HPDE6-E6E7 (cell line): ENCODE data around the gene EFL1.
A peak's percentile ranks its signal among the peaks of the same experiment; 100 is the strongest.

Experiments
- DNase-seq: peaks from one replicate; pipeline ENCODE4 v3.0.0; 2011; ENCODE audit warnings: missing footprints; ENCODE audit errors: extremely low spot score

The EFL1 gene

GRCh38 chr15:82124331-82125263 is 137.9 kb downstream of the EFL1 start:
- no peak for DNase-seq

- peak; percentile 90 for DNase-seq
Observed at GRCh38 chr15:82122746-82123400, 139.7 kb downstream of the EFL1 start.

- DNase-seq = no peak
Observed at GRCh38 chr15:82118040-82118439, 144.5 kb downstream of the EFL1 start.

- no peak for DNase-seq
Observed at GRCh38 chr15:82117296-82117695, 145.2 kb downstream of the EFL1 start.

- no peak for DNase-seq
Observed at GRCh38 chr15:82114660-82115059, 147.9 kb downstream of the EFL1 start.

GRCh38 chr15:82113106-82113715 is 149.3 kb downstream of the EFL1 start:
- DNase-seq = no peak

- no peak for DNase-seq
Observed at GRCh38 chr15:82111918-82112317, 150.6 kb downstream of the EFL1 start.

GRCh38 chr15:82110144-82110543 is 152.4 kb downstream of the EFL1 start:
- no peak for DNase-seq

GRCh38 chr15:82108489-82109078 is 153.9 kb downstream of the EFL1 start:
- DNase-seq = peak; percentile 67

GRCh38 chr15:82106679-82107078 is 155.9 kb downstream of the EFL1 start:
- DNase-seq = peak; percentile 17

- DNase-seq = no peak
Observed at GRCh38 chr15:82105451-82106215, 156.9 kb downstream of the EFL1 start.

GRCh38 chr15:82103468-82103867 is 159.1 kb downstream of the EFL1 start:
- no peak for DNase-seq

- no peak for DNase-seq
Observed at GRCh38 chr15:82100111-82100929, 162.2 kb downstream of the EFL1 start.

GRCh38 chr15:82098674-82099073 is 163.9 kb downstream of the EFL1 start:
- DNase-seq = no peak

GRCh38 chr15:82095803-82096202 is 166.7 kb downstream of the EFL1 start:
- no peak for DNase-seq

GRCh38 chr15:82093774-82094211 is 168.7 kb downstream of the EFL1 start:
- peak; percentile 80 for DNase-seq

- DNase-seq = no peak
Observed at GRCh38 chr15:82093325-82093724, 169.2 kb downstream of the EFL1 start.

GRCh38 chr15:82091636-82092140 is 170.8 kb downstream of the EFL1 start:
- DNase-seq = no peak

GRCh38 chr15:82086243-82086995 is 176.1 kb downstream of the EFL1 start:
- DNase-seq = no peak
